Mucosa of descending colon (tissue), 3 donors: Measurements from ENCODE around the gene LOC128125822.

Experiments
- ATAC-seq: fragments of 200-7000 bp; cut with Tn5 transposase; one replicate; pipeline ENCODE4 v1.9.1; 2020; ENCODE audit warnings: mild to moderate bottlenecking, moderate library complexity
- DNase-seq, 3 donors: peaks; one replicate each; pipeline ENCODE4 v3.0.0-alpha.2; 2020
- H3K36me3 ChIP-seq: fragments of 200-600 bp; one replicate; pipeline ENCODE4 v1.8.0; 2021; ENCODE audit warnings: low read depth, mild to moderate bottlenecking
- H3K4me1 ChIP-seq: fragments of 200-600 bp; one replicate; pipeline ENCODE4 v1.8.0; 2021; ENCODE audit warnings: low read depth, mild to moderate bottlenecking
- H3K4me3 ChIP-seq: fragments of 200-600 bp; one replicate; pipeline ENCODE4 v1.8.0; 2021; ENCODE audit warnings: mild to moderate bottlenecking
- H3K9me3 ChIP-seq: fragments of 200-600 bp; one replicate; pipeline ENCODE4 v1.8.0; 2021; ENCODE audit warnings: mild to moderate bottlenecking
- CTCF ChIP-seq: fragments of 200-600 bp; IDR thresholded peaks from one replicate; pipeline ENCODE4 v1.8.0; 2022; ENCODE audit warnings: antibody characterized with exemption, mild to moderate bottlenecking
- intact Hi-C, 2 donors: fragments of 100-400 bp; cut with DNase I in 1 of 2; cut with micrococcal nuclease in 1 of 2; formaldehyde crosslinking; loops; one replicate each; pipeline versions ENCODE4 v1.11.0 to v1.11.1; 2022; cut with DNase I, micrococcal nuclease
- donor health status: DM: no; HTN: no; CAD: no; lungs with moderate emphysema.
- donor health status: DM: no; HTN: no; CAD: no.
- donor health status: DM: no; HTN: yes; CAD: no.

Gene LOC128125822

DNA sequence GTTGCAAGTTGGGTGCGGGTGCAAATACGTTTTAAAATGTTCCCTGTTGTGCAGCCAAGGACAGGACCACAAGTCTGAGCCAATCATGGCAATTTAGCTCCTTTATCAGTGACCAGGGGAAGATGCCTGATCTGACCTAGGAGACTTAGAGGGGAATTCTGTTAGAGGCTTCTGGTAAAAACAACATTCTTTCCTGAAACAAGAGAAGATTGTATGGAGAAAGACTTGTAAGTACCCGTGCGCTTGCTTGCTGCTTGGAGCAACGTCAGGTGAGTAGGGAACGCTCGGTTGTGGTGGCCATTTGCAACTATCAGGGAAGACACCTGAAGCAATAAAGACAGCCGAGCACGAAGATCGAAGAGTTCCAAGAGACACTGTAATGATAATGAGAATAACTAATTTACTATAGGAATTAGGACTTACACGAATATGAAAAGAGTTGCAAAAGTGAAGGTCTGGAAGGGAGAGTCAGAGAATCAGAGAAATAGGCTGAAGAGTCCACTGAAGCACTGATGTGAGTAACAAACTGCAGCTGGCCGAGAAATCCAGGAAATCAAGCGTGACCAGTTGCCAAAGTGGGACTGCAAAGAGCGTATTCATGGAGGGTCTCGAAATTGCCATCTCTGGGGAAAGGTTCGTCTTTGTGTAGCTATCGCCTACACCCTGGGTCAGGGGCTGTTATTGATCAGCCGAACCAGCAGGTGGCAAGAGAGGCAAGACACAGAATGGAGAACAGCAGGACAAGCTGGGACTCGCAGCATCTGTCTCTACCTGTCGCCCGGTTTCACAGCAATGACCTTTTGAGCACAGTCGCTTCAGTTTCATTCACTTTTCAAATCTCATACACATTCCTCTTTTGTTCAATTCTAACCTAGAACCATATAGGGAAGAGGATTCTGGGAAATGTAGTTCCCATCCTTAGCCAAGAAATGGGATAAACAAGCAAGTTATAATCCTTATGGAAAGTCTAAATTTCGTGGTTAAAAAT is 26.1 kb downstream of the LOC128125822 start:
- DNase-seq, result peak; percentile 68 to 84 (median 82)
- peak; percentile 99 for ATAC-seq
- TF ChIP-seq CTCF, result peak; percentile 84
- no peaks in the 10 kb centered on the region for H3K36me3 ChIP-seq
- H3K9me3 ChIP-seq, result no peaks in the 10 kb centered on the region
- H3K4me1 ChIP-seq, result no peaks in the 10 kb centered on the region
- intact Hi-C loops, result loop anchor here (2.0 to 5.0 kb wide), 2 partner anchors 164 to 166 kb away; no protein-coding TSS in a partner anchor
- H3K4me3 ChIP-seq, result peak overlapping the region; percentile 2

GRCh38 chr6:63599243-63599642 is 27.0 kb downstream of the LOC128125822 start:
- no peak for ATAC-seq
- DNase-seq, result no peak
- Histone ChIP-seq H3K4me1 (no peaks in the 10 kb centered on the region), H3K4me3 (no peak overlapping the region), H3K36me3 (no peaks in the 10 kb centered on the region), H3K9me3 (no peaks in the 10 kb centered on the region)
- intact Hi-C loops, result loop anchor here (2.0 to 5.0 kb wide), 2 partner anchors 163 to 166 kb away; no protein-coding TSS in a partner anchor
- TF ChIP-seq CTCF, result no peak

DNA sequence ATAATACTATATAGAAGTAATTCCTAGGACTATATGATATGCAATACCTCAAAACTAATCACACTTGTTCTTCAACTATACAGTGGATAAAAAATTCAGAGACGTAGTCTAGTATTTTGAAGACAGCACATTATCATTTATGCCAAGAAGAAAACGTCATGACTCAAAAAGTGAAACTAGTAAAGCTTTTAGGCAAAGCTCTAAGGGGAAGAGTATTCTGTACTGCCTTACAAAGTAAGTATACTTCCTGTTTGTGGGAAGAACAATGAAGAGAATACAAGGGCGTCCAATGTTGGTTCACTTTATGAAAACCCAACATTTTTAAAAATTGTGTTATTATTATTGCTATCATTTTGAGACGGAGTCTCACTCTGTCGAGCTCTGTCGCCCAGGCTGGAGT is 27.9 kb downstream of the LOC128125822 start:
- no peak overlapping the region for H3K4me3 ChIP-seq
- no peaks in the 10 kb centered on the region for H3K4me1 ChIP-seq
- H3K36me3 ChIP-seq, result no peaks in the 10 kb centered on the region
- intact Hi-C loops, result no loop called here
- no peaks in the 10 kb centered on the region for H3K9me3 ChIP-seq
- TF ChIP-seq CTCF, result no peak
- ATAC-seq, result no peak
- DNase-seq, result no peak

GRCh38 chr6:63609231-63609630 is 37.0 kb downstream of the LOC128125822 start:
- Histone ChIP-seq H3K4me3 (no peak overlapping the region), H3K9me3 (no peaks in the 10 kb centered on the region), H3K4me1 (no peaks in the 10 kb centered on the region), H3K36me3 (no peaks in the 10 kb centered on the region)
- intact Hi-C loops, result no loop called here
- ATAC-seq (no peak), DNase-seq (no peak)
- TF ChIP-seq CTCF, result no peak

GRCh38 chr6:63610944-63611343 is 38.7 kb downstream of the LOC128125822 start:
- H3K4me1 ChIP-seq, result no peaks in the 10 kb centered on the region
- no peaks in the 10 kb centered on the region for H3K9me3 ChIP-seq
- intact Hi-C loops, result no loop called here
- DNase-seq (no peak), ATAC-seq (no peak)
- H3K4me3 ChIP-seq, result no peak overlapping the region
- H3K36me3 ChIP-seq, result no peaks in the 10 kb centered on the region
- no peak for TF ChIP-seq CTCF
